SKM-1 treated with dmso at 0.1 percent for 144 hours (cell line): ENCODE measurements around the gene SUN2.
"Not testable (repeated sequence)": the region's sequence is repeated elsewhere in the genome, so short reads cannot be mapped to it uniquely, and the experiment has no call there.

Source experiments
- DNase-seq: peaks from one replicate; lab custom pipeline; 2025; ENCODE audit not compliant: unreplicated experiment; lab: John Stamatoyannopoulos, UW

Gene SUN2

GRCh38 chr22:38755911-38756532 is at the start of gene SUN2:
SUN2 (minus strand) TSS chr22:38755998; CDS start chr22:38752628, 3,370 bp downstream.
- peak; percentile 76 for DNase-seq

GRCh38 chr22:38805041-38805593 is 49.3 kb upstream of the SUN2 start:
- DNase-seq: not testable (repeated sequence)

- no peak for DNase-seq
Measured at GRCh38 chr22:38802671-38803121, 46.9 kb upstream of the SUN2 start.

GRCh38 chr22:38799265-38800002 is 43.6 kb upstream of the SUN2 start:
- no peak for DNase-seq

GRCh38 chr22:38798496-38798895 is 42.7 kb upstream of the SUN2 start:
- DNase-seq: no peak

- no peak for DNase-seq
Measured at GRCh38 chr22:38796262-38796957, 40.6 kb upstream of the SUN2 start.

GRCh38 chr22:38795569-38795968 is 39.8 kb upstream of the SUN2 start:
- DNase-seq: no peak

- DNase-seq: peak; percentile 96
Measured at GRCh38 chr22:38793721-38794466, 38.1 kb upstream of the SUN2 start, which contains the start of gene DNAL4. DNAL4 (minus strand) TSS chr22:38794143; CDS start chr22:38782731, 11,412 bp downstream.

- DNase-seq: no peak
Measured at GRCh38 chr22:38793317-38793716, 37.5 kb upstream of the SUN2 start.

- no peak for DNase-seq
Measured at GRCh38 chr22:38792833-38793232, 37.0 kb upstream of the SUN2 start.

GRCh38 chr22:38789606-38790005 is 33.8 kb upstream of the SUN2 start:
- no peak for DNase-seq

- no peak for DNase-seq
Measured at GRCh38 chr22:38788846-38789245, 33.0 kb upstream of the SUN2 start.

GRCh38 chr22:38788021-38788816 is 32.4 kb upstream of the SUN2 start:
- no peak for DNase-seq

- no peak for DNase-seq
Measured at GRCh38 chr22:38786631-38787030, 30.8 kb upstream of the SUN2 start.

- DNase-seq: no peak
Measured at GRCh38 chr22:38784856-38785255, 29.1 kb upstream of the SUN2 start.

GRCh38 chr22:38784035-38784434 is 28.2 kb upstream of the SUN2 start:
- no peak for DNase-seq

GRCh38 chr22:38783095-38783615 is 27.4 kb upstream of the SUN2 start:
- DNase-seq: no peak

GRCh38 chr22:38782402-38783094 is 26.8 kb upstream of the SUN2 start:
- DNase-seq: peak; percentile 31

GRCh38 chr22:38781033-38781432 is 25.2 kb upstream of the SUN2 start:
- no peak for DNase-seq
